Natural killer cell (primary cell): Measurements from ENCODE around the gene NME7. TPM values are rescaled to one million over a fixed set of nuclear protein-coding genes. Genes with fewer than 3 reads are reported as not detected.

ENCODE experiments used
- ATAC-seq, 3 donors: fragments of 150-1000 bp in 2 of 3; fragments of 200-7000 bp in 1 of 3; cut with Tn5 transposase; 1 replicate in 1 of 3; 2 replicates in 2 of 3; pipeline ENCODE4 v1.10.0; 2021; ENCODE audit warnings: mild to moderate bottlenecking in 2 of 3, moderate library complexity in 2 of 3
- DNase-seq, 2 donors: peaks; one replicate each; pipeline versions ENCODE4 v3.0.0 to v3.0.0-alpha.2; 2013 to 2021; ENCODE audit warnings: mixed read lengths in 1 of 2
- H3K27ac ChIP-seq: one replicate; pipeline ENCODE4 v1.5.1; 2013; ENCODE audit warnings: mild to moderate bottlenecking, low read length
- H3K27me3 ChIP-seq: one replicate; pipeline ENCODE4 v1.6.1; 2013; ENCODE audit warnings: low read length; ENCODE audit not compliant: control insufficient read depth, insufficient read depth
- H3K36me3 ChIP-seq: one replicate; pipeline ENCODE4 v1.6.1; 2013; ENCODE audit warnings: low read length; ENCODE audit not compliant: control insufficient read depth, insufficient read depth
- H3K4me1 ChIP-seq: one replicate; pipeline ENCODE4 v1.6.1; 2013; ENCODE audit warnings: low read length; ENCODE audit not compliant: control insufficient read depth, insufficient read depth
- H3K4me3 ChIP-seq: one replicate; pipeline ENCODE4 v1.5.1; 2013; ENCODE audit warnings: low read length
- H3K9me3 ChIP-seq: one replicate; pipeline ENCODE4 v1.6.1; 2013; ENCODE audit warnings: low read length; ENCODE audit not compliant: control insufficient read depth, insufficient read depth
- H3K27ac Mint-ChIP-seq, 2 donors: one replicate each; pipeline ENCODE4 v1.8.0; 2022; ENCODE audit warnings: mild to moderate bottlenecking in 2 of 2, mixed read lengths in 2 of 2, moderate library complexity in 1 of 2
- H3K27me3 Mint-ChIP-seq, 2 donors: one replicate each; pipeline ENCODE4 v1.8.0; 2022; ENCODE audit warnings: low read depth in 2 of 2, mixed read lengths in 2 of 2
- H3K36me3 Mint-ChIP-seq: one replicate; pipeline ENCODE4 v1.8.0; 2022; ENCODE audit warnings: mixed read lengths
- H3K4me1 Mint-ChIP-seq, 2 donors: one replicate each; pipeline ENCODE4 v1.8.0; 2022; ENCODE audit warnings: mixed read lengths in 2 of 2
- H3K4me3 Mint-ChIP-seq: one replicate; pipeline ENCODE4 v1.8.0; 2022; ENCODE audit warnings: mild to moderate bottlenecking, moderate library complexity, mixed read lengths
- H3K9me3 Mint-ChIP-seq, 2 donors: one replicate each; pipeline ENCODE4 v1.8.0; 2022; ENCODE audit warnings: mixed read lengths in 2 of 2
- CTCF ChIP-seq: fragments of 200-600 bp; IDR thresholded peaks from one replicate; pipeline ENCODE4 v1.8.0; 2022; ENCODE audit warnings: antibody characterized with exemption
- WGBS: methylation state at CpG from one replicate; pipeline ENCODE4 v1.1.7; 2013; ENCODE audit warnings: missing lambda C conversion rate; ENCODE audit not compliant: insufficient coverage; 5-methylcytosine and 5-hydroxymethylcytosine counted together
- intact Hi-C: fragments of 100-400 bp; cut with micrococcal nuclease; formaldehyde crosslinking; loops from one replicate; pipeline ENCODE4 v1.14.2; 2022
- total RNA-seq, 4 donors: library from RNA; stranded (reverse); fragments of 120-200 nt in 1 of 4; gene quantifications; one replicate each; pipeline versions ENCODE4 v1.2.3 to v1.2.4, GENCODE V29; 2013 to 2022

NME7 gene
- total RNA-seq, 3 donors from 2014 or later (not counting 1 experiment from before 2014, with no cell fraction given) = 5.2 to 9.9 (median 9.8) TPM

GRCh38 chr1:169121146-169121923 is 246.3 kb downstream of the NME7 start:
- 98% methylated on average over 4 of the region's 6 CpGs for WGBS
- Histone ChIP-seq H3K27me3 (no peaks in the 10 kb centered on the region), H3K36me3 (peaks cover 3% of the 10 kb centered on the region), H3K27ac (no peak overlapping the region), H3K4me1 (peaks cover 4% of the 10 kb centered on the region), H3K4me3 (no peak overlapping the region), H3K9me3 (no peaks in the 10 kb centered on the region)
- no peaks in the 10 kb centered on the region for H3K36me3 Mint-ChIP-seq
- H3K27me3 Mint-ChIP-seq = no peaks in the 10 kb centered on the region
- intact Hi-C loops = no loop called here
- peaks cover 10 to 13% of the 10 kb centered on the region in 2 donors for H3K4me1 Mint-ChIP-seq
- ATAC-seq (no peak), DNase-seq (no peak)
- no peak for TF ChIP-seq CTCF
- no peaks in the 10 kb centered on the region for H3K9me3 Mint-ChIP-seq
- no peak overlapping the region for H3K27ac Mint-ChIP-seq
- H3K4me3 Mint-ChIP-seq = no peak overlapping the region

- H3K27ac Mint-ChIP-seq = no peak overlapping the region
These were observed 247.5 kb downstream of the NME7 start for GRCh38 chr1:169120066-169120465.

GRCh38 chr1:169119405-169119804 is 248.2 kb downstream of the NME7 start:
- H3K27me3 Mint-ChIP-seq = no peaks in the 10 kb centered on the region
- H3K4me1 Mint-ChIP-seq = peaks cover 17 to 19% of the 10 kb centered on the region in 2 donors
- H3K4me3 ChIP-seq = no peak overlapping the region
- H3K4me3 Mint-ChIP-seq = no peak overlapping the region
- no peaks in the 10 kb centered on the region for H3K36me3 Mint-ChIP-seq
- no peaks in the 10 kb centered on the region for H3K27me3 ChIP-seq
- no peak for TF ChIP-seq CTCF
- intact Hi-C loops = no loop called here
- no peak overlapping the region for H3K27ac ChIP-seq
- H3K9me3 ChIP-seq = no peaks in the 10 kb centered on the region
- H3K4me1 ChIP-seq = peaks cover 15% of the 10 kb centered on the region
- DNase-seq (no peak), ATAC-seq (no peak)
- H3K27ac Mint-ChIP-seq = no peak overlapping the region
- 94% methylated on average over 5 of the region's 5 CpGs for whole genome bisulfite sequencing
- H3K9me3 Mint-ChIP-seq = no peaks in the 10 kb centered on the region
- H3K36me3 ChIP-seq = no peaks in the 10 kb centered on the region

More at GRCh38 chr1:169120066-169120465, 247.5 kb downstream of the NME7 start:
- Mint-ChIP-seq H3K27me3 (no peaks in the 10 kb centered on the region), H3K4me1 (peaks cover 17 to 19% of the 10 kb centered on the region in 2 donors), H3K9me3 (no peaks in the 10 kb centered on the region), H3K4me3 (no peak overlapping the region), H3K36me3 (no peaks in the 10 kb centered on the region)
- no peak for ATAC-seq
- DNase-seq = no peak
- intact Hi-C loops = no loop called here
- Histone ChIP-seq H3K27me3 (no peaks in the 10 kb centered on the region), H3K27ac (no peak overlapping the region), H3K4me1 (peaks cover 15% of the 10 kb centered on the region), H3K36me3 (no peaks in the 10 kb centered on the region), H3K4me3 (no peak overlapping the region), H3K9me3 (no peaks in the 10 kb centered on the region)
- WGBS = 96% methylated on average over 5 of the region's 5 CpGs
- TF ChIP-seq CTCF = no peak

- no peaks in the 10 kb centered on the region for H3K27me3 ChIP-seq
- no peaks in the 10 kb centered on the region for H3K9me3 ChIP-seq
- H3K27ac ChIP-seq = no peak overlapping the region
- H3K27ac Mint-ChIP-seq = no peak overlapping the region
- H3K9me3 Mint-ChIP-seq = no peaks in the 10 kb centered on the region
- intact Hi-C loops = no loop called here
- H3K4me1 Mint-ChIP-seq = peaks cover 17 to 19% of the 10 kb centered on the region in 2 donors
- peaks cover 15% of the 10 kb centered on the region for H3K4me1 ChIP-seq
- no peaks in the 10 kb centered on the region for H3K36me3 ChIP-seq
- DNase-seq = no peak
- no peaks in the 10 kb centered on the region for H3K27me3 Mint-ChIP-seq
- 96% methylated on average over 3 of the region's 4 CpGs for WGBS
- no peak for TF ChIP-seq CTCF
- no peaks in the 10 kb centered on the region for H3K36me3 Mint-ChIP-seq
- ATAC-seq = no peak
- H3K4me3 ChIP-seq = no peak overlapping the region
- H3K4me3 Mint-ChIP-seq = no peak overlapping the region
These were observed 249.4 kb downstream of the NME7 start for GRCh38 chr1:169118227-169118626.
